Natural killer cell treated with Interleukin-12 subunit alpha and Interleukin-12 subunit beta and Interleukin-15 and Interleukin-18, amount 100 ng/mL, for 72 hours (primary cell): ENCODE data around the gene PODXL. TPM values are rescaled to one million over a fixed set of nuclear protein-coding genes. Genes with fewer than 3 reads are reported as not detected.

Experiments
- ATAC-seq, 2 donors: fragments of 150-1000 bp; cut with Tn5 transposase in 1 of 2; sonication (Bioruptor Pico), chemical (Tn5 transposase) in 1 of 2; 2 replicates each; pipeline ENCODE4 v1.10.0; 2021
- DNase-seq: peaks from one replicate; pipeline ENCODE4 v3.0.0; 2022; ENCODE audit warnings: low spot score
- H3K27ac Mint-ChIP-seq, 2 donors: 1 replicate in 1 of 2; 2 replicates in 1 of 2; pipeline ENCODE4 v1.8.0; 2022; ENCODE audit warnings: mixed read lengths in 2 of 2, mild to moderate bottlenecking in 1 of 2, moderate library complexity in 1 of 2
- H3K27me3 Mint-ChIP-seq, 2 donors: 1 replicate in 1 of 2; 2 replicates in 1 of 2; pipeline ENCODE4 v1.8.0; 2022; ENCODE audit warnings: mixed read lengths in 2 of 2
- H3K36me3 Mint-ChIP-seq: one replicate; pipeline ENCODE4 v1.8.0; 2022; ENCODE audit warnings: mixed read lengths
- H3K4me1 Mint-ChIP-seq, 2 donors: 1 replicate in 1 of 2; 2 replicates in 1 of 2; pipeline ENCODE4 v1.8.0; 2022; ENCODE audit warnings: low read depth in 2 of 2, mixed read lengths in 2 of 2, mild to moderate bottlenecking in 1 of 2
- H3K4me3 Mint-ChIP-seq: one replicate; pipeline ENCODE4 v1.8.0; 2022; ENCODE audit warnings: mixed read lengths
- H3K9me3 Mint-ChIP-seq: 2 replicates; pipeline ENCODE4 v1.8.0; 2022; ENCODE audit warnings: mixed read lengths
- total RNA-seq, 2 donors: library from RNA; stranded (reverse); gene quantifications; one replicate each; pipeline ENCODE4 v1.2.3, GENCODE V29; 2022

Gene PODXL
- total RNA-seq, 2 donors from 2014 or later: 1.3 to 1.6 TPM

- no peak for ATAC-seq
- no peak for DNase-seq
- Mint-ChIP-seq H3K9me3 (no peaks in the 10 kb centered on the region), H3K27ac (no peak overlapping the region), H3K27me3 (peaks cover 5 to 11% of the 10 kb centered on the region in 2 donors), H3K36me3 (no peaks in the 10 kb centered on the region), H3K4me1 (no peaks in the 10 kb centered on the region), H3K4me3 (no peak overlapping the region)
Measured at GRCh38 chr7:131586259-131586658, 29.8 kb upstream of the PODXL start.

GRCh38 chr7:131583430-131583829 lies 27.0 kb upstream of the PODXL start:
- Mint-ChIP-seq H3K4me1 (no peaks in the 10 kb centered on the region), H3K9me3 (no peaks in the 10 kb centered on the region), H3K4me3 (no peak overlapping the region), H3K27ac (no peak overlapping the region), H3K36me3 (no peaks in the 10 kb centered on the region), H3K27me3 (peaks cover 5 to 11% of the 10 kb centered on the region in 2 donors)
- ATAC-seq (no peak), DNase-seq (no peak)

GRCh38 chr7:131581241-131582051 lies 25.0 kb upstream of the PODXL start:
- no peak for DNase-seq
- Mint-ChIP-seq H3K9me3 (no peaks in the 10 kb centered on the region), H3K4me3 (no peak overlapping the region), H3K36me3 (no peaks in the 10 kb centered on the region), H3K27ac (no peak overlapping the region), H3K27me3 (peaks cover 7 to 11% of the 10 kb centered on the region in 2 donors), H3K4me1 (no peaks in the 10 kb centered on the region)
- no peak for ATAC-seq

- Mint-ChIP-seq H3K4me3 (no peak overlapping the region), H3K4me1 (no peaks in the 10 kb centered on the region), H3K27me3 (peaks cover 2 to 3% of the 10 kb centered on the region in 2 donors), H3K27ac (no peak overlapping the region), H3K36me3 (no peaks in the 10 kb centered on the region), H3K9me3 (no peaks in the 10 kb centered on the region)
- ATAC-seq (no peak), DNase-seq (no peak)
Measured at GRCh38 chr7:131578602-131579001, 22.2 kb upstream of the PODXL start.

GRCh38 chr7:131574741-131575140 lies 18.3 kb upstream of the PODXL start:
- Mint-ChIP-seq H3K9me3 (no peaks in the 10 kb centered on the region), H3K4me3 (no peak overlapping the region), H3K27ac (no peak overlapping the region), H3K36me3 (no peaks in the 10 kb centered on the region), H3K4me1 (no peaks in the 10 kb centered on the region), H3K27me3 (peaks cover 0 to 2% of the 10 kb centered on the region in 2 donors)
- DNase-seq: no peak
- ATAC-seq: no peak

- Mint-ChIP-seq H3K36me3 (no peaks in the 10 kb centered on the region), H3K27me3 (peaks cover 0 to 10% of the 10 kb centered on the region in 2 donors), H3K9me3 (no peaks in the 10 kb centered on the region), H3K4me3 (no peak overlapping the region), H3K27ac (no peak overlapping the region), H3K4me1 (no peaks in the 10 kb centered on the region)
- ATAC-seq (no peak), DNase-seq (no peak)
Measured at GRCh38 chr7:131570401-131570800, 14.0 kb upstream of the PODXL start.

GRCh38 chr7:131568970-131569369 lies 12.5 kb upstream of the PODXL start:
- no peak overlapping the region for H3K4me3 Mint-ChIP-seq

GRCh38 chr7:131568510-131568909 lies 12.1 kb upstream of the PODXL start:
- Mint-ChIP-seq H3K4me3 (no peak overlapping the region), H3K27ac (no peak overlapping the region), H3K27me3 (peaks cover 0 to 10% of the 10 kb centered on the region in 2 donors), H3K4me1 (no peaks in the 10 kb centered on the region), H3K9me3 (no peaks in the 10 kb centered on the region), H3K36me3 (no peaks in the 10 kb centered on the region)
- DNase-seq (no peak), ATAC-seq (no peak)

More at GRCh38 chr7:131568970-131569369, 12.5 kb upstream of the PODXL start:
- ATAC-seq (no peak), DNase-seq (no peak)
- Mint-ChIP-seq H3K4me1 (no peaks in the 10 kb centered on the region), H3K27me3 (peaks cover 0 to 10% of the 10 kb centered on the region in 2 donors), H3K36me3 (no peaks in the 10 kb centered on the region), H3K9me3 (no peaks in the 10 kb centered on the region), H3K27ac (no peak overlapping the region)

- Mint-ChIP-seq H3K4me3 (no peak overlapping the region), H3K9me3 (no peaks in the 10 kb centered on the region), H3K27me3 (peaks cover 0 to 19% of the 10 kb centered on the region in 2 donors), H3K36me3 (no peaks in the 10 kb centered on the region), H3K27ac (no peak overlapping the region), H3K4me1 (no peaks in the 10 kb centered on the region)
- DNase-seq: no peak
- ATAC-seq: no peak
Measured at GRCh38 chr7:131564640-131565039, 8.2 kb upstream of the PODXL start.

- ATAC-seq (no peak), DNase-seq (no peak)
- Mint-ChIP-seq H3K9me3 (no peaks in the 10 kb centered on the region), H3K27me3 (peaks cover 0 to 19% of the 10 kb centered on the region in 2 donors), H3K27ac (no peak overlapping the region), H3K36me3 (no peaks in the 10 kb centered on the region), H3K4me1 (no peaks in the 10 kb centered on the region), H3K4me3 (no peak overlapping the region)
Measured at GRCh38 chr7:131563918-131564317, 7.5 kb upstream of the PODXL start.

GRCh38 chr7:131562941-131563340 lies 6.5 kb upstream of the PODXL start:
- no peak for ATAC-seq
- Mint-ChIP-seq H3K27me3 (peaks cover 0 to 16% of the 10 kb centered on the region in 2 donors), H3K4me1 (no peaks in the 10 kb centered on the region), H3K9me3 (no peaks in the 10 kb centered on the region), H3K4me3 (no peak overlapping the region), H3K36me3 (no peaks in the 10 kb centered on the region), H3K27ac (no peak overlapping the region)
- no peak for DNase-seq

GRCh38 chr7:131560061-131560460 lies 3.6 kb upstream of the PODXL start:
- Mint-ChIP-seq H3K9me3 (no peaks in the 10 kb centered on the region), H3K4me1 (peaks cover 0 to 5% of the 10 kb centered on the region in 2 donors), H3K27ac (no peak overlapping the region), H3K27me3 (peaks cover 4 to 11% of the 10 kb centered on the region in 2 donors), H3K4me3 (no peak overlapping the region), H3K36me3 (no peaks in the 10 kb centered on the region)
- DNase-seq (no peak), ATAC-seq (no peak)

GRCh38 chr7:131557652-131558385 lies 1.4 kb upstream of the PODXL start:
- Mint-ChIP-seq H3K27ac (no peak overlapping the region), H3K9me3 (no peaks in the 10 kb centered on the region), H3K4me3 (no peak overlapping the region), H3K36me3 (no peaks in the 10 kb centered on the region), H3K27me3 (peaks cover 14 to 20% of the 10 kb centered on the region in 2 donors), H3K4me1 (peaks cover 0 to 5% of the 10 kb centered on the region in 2 donors)
- no peak for ATAC-seq
- no peak for DNase-seq
